ENCODE data around the gene ESPN.
A peak's percentile ranks its signal among the peaks of the same experiment; 100 is the strongest.

ESPN gene

DNA sequence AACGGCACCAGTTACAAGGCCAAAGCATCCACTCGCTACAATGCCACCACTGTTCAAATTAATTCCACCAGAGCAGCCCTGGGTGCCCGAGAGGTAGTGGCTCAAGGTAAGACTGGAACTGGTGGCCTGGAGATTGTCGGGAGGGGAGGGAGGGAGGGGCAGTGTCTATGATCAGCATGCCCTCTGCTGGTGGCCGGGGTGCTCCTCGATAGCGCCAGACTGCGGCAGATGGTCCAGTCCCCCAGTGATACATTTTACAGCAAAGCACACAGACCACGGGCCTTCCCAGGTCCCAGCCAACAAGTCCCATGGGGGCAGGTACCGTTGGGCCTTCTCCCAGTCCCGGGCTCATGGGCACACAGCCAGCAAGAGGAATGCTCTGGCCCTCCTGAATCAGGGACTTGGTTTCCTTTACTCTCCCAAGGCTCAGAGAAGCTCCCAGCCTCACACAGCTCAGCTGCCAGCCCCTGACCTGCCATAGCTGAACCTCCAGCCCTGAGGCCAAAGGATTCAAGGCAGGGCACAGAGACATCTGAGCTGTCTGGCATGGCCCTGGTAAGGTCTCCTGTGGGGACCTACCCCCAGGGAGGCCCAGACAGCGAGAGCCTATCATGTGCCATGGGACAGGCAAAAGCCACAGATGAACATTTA, 46.4 kb upstream of the ESPN start (continued):
- TF ChIP-seq, protein P1, sequence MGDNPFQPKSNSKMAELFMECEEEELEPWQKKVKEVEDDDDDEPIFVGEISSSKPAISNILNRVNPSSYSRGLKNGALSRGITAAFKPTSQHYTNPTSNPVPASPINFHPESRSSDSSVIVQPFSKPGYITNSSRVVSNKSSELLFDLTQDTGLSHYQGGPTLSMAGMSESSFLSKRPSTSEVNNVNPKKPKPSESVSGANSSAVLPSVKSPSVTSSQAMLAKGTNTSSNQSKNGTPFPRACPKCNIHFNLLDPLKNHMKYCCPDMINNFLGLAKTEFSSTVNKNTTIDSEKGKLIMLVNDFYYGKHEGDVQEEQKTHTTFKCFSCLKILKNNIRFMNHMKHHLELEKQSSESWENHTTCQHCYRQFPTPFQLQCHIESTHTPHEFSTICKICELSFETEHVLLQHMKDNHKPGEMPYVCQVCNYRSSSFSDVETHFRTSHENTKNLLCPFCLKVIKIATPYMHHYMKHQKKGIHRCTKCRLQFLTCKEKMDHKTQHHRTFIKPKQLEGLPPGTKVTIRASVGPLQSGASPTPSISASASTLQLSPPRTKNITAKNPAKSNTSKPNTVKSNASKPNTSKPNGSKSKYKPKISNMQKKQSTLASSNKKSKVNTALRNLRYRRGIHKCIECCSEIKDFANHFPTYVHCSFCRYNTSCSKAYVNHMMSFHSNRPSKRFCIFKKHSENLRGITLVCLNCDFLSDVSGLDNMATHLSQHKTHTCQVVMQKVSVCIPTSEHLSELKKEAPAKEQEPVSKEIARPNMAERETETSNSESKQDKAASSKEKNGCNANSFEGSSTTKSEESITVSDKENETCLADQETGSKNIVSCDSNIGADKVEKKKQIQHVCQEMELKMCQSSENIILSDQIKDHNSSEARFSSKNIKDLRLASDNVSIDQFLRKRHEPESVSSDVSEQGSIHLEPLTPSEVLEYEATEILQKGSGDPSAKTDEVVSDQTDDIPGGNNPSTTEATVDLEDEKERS (tag by site-specific recombination; IDR thresholded peaks at IDR 0.05): no peak
- TF ChIP-seq ZNF610 (tag by site-specific recombination; IDR thresholded peaks at IDR 0.05; ENCODE audit: borderline replicate concordance) (no peak), ZNF510 (tag by site-specific recombination; IDR thresholded peaks at IDR 0.05; ENCODE audit: insufficient replicate concordance) (no peak)
- TF ChIP-seq, protein P2, sequence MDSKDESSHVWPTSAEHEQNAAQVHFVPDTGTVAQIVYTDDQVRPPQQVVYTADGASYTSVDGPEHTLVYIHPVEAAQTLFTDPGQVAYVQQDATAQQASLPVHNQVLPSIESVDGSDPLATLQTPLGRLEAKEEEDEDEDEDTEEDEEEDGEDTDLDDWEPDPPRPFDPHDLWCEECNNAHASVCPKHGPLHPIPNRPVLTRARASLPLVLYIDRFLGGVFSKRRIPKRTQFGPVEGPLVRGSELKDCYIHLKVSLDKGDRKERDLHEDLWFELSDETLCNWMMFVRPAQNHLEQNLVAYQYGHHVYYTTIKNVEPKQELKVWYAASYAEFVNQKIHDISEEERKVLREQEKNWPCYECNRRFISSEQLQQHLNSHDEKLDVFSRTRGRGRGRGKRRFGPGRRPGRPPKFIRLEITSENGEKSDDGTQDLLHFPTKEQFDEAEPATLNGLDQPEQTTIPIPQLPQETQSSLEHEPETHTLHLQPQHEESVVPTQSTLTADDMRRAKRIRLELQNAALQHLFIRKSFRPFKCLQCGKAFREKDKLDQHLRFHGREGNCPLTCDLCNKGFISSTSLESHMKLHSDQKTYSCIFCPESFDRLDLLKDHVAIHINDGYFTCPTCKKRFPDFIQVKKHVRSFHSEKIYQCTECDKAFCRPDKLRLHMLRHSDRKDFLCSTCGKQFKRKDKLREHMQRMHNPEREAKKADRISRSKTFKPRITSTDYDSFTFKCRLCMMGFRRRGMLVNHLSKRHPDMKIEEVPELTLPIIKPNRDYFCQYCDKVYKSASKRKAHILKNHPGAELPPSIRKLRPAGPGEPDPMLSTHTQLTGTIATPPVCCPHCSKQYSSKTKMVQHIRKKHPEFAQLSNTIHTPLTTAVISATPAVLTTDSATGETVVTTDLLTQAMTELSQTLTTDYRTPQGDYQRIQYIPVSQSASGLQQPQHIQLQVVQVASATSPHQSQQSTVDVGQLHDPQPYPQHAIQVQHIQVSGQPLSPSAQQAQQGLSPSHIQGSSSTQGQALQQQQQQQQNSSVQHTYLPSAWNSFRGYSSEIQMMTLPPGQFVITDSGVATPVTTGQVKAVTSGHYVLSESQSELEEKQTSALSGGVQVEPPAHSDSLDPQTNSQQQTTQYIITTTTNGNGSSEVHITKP (tag by site-specific recombination; IDR thresholded peaks at IDR 0.05): peak; percentile 78
- TF ChIP-seq, protein P3, sequence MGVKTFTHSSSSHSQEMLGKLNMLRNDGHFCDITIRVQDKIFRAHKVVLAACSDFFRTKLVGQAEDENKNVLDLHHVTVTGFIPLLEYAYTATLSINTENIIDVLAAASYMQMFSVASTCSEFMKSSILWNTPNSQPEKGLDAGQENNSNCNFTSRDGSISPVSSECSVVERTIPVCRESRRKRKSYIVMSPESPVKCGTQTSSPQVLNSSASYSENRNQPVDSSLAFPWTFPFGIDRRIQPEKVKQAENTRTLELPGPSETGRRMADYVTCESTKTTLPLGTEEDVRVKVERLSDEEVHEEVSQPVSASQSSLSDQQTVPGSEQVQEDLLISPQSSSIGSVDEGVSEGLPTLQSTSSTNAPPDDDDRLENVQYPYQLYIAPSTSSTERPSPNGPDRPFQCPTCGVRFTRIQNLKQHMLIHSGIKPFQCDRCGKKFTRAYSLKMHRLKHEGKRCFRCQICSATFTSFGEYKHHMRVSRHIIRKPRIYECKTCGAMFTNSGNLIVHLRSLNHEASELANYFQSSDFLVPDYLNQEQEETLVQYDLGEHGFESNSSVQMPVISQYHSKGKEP (tag by site-specific recombination; IDR thresholded peaks at IDR 0.05): no peak

DNA sequence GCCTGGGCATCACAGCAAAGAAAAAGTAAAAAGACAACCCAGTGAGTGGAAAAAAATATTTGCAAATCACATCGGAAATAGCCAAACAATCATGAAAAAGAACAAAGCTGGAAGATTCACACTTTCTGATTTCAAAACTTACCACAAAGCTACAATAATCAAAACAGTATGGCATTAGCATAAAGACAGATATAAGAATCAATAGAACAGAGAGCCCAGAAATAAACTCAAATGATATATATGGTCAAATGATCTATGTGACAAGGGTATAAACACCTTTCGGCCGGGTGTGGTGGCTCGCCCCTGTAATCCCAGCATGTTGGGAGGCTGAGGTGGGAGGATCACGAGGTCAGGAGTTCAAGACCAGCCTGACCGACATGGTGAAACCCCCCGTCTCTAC, 44.5 kb upstream of the ESPN start:
- ChIA-PET CTCF (interaction anchor here (0.7 to 3.3 kb wide), 7 partner anchors 12 to 142 kb away, joined by 3 to 20 read pairs (median 5); no protein-coding TSS in a partner anchor), POLR2A (no interaction called here)
- peak; percentile 84 for TF ChIP-seq ZNF580 (tag by site-specific recombination; IDR thresholded peaks at IDR 0.05)
- no peak for TF ChIP-seq ZNF335 (tag by site-specific recombination; conservative IDR thresholded peaks at IDR 0.05)
- 0 out of 2 replicates have a peak, but pooled peaks have one; percentile 18 for TF ChIP-seq KLF8 (tag by site-specific recombination; IDR thresholded peaks at IDR 0.05)
- TF ChIP-seq ZNF704 (tag by site-specific recombination; IDR thresholded peaks at IDR 0.05): no peak
- no peak for TF ChIP-seq KLF7 (tag by site-specific recombination; IDR thresholded peaks at IDR 0.05; ENCODE audit: borderline replicate concordance)
- TF ChIP-seq ZNF510 (tag by site-specific recombination; IDR thresholded peaks at IDR 0.05; ENCODE audit: insufficient replicate concordance): no peak
- TF ChIP-seq ZNF121 (tag by site-specific recombination; IDR thresholded peaks at IDR 0.05): no peak
- peak; percentile 47 for TF ChIP-seq SETDB1 (IDR thresholded peaks at IDR 0.05; ENCODE audit: insufficient read length, low read length)
- TF ChIP-seq, protein P1 (tag by site-specific recombination; IDR thresholded peaks at IDR 0.05): peak; percentile 79; the same call in 1 of the 2 replicates
- no peak for TF ChIP-seq ZNF175 (tag by site-specific recombination; IDR thresholded peaks at IDR 0.05)
- TF ChIP-seq SP2 (tag by site-specific recombination; IDR thresholded peaks at IDR 0.05): no peak

More for the DNA sequence above, 44.5 kb upstream of the ESPN start:
- peaks cover 0 to 6% of the 10 kb centered on the region in 2 experiments; a peak in 2 of 3 replicates for H3K36me3 ChIP-seq (ENCODE audit: control insufficient read depth in 2 of 2, insufficient read depth in 1 of 2, low read length in 2 of 2)
- H3K4me1 ChIP-seq (ENCODE audit: control insufficient read depth, insufficient read depth, low read length): no peaks in the 10 kb centered on the region
- no peak overlapping the region for H3K27ac ChIP-seq (ENCODE audit: extremely low read depth, low read depth, low read length)
- no peaks in the 10 kb centered on the region for H3K9me3 ChIP-seq (ENCODE audit: control insufficient read depth, insufficient read depth, low read depth, low read length)
- H3K4me3 ChIP-seq (ENCODE audit: low read depth, low read length): no peak overlapping the region
